Activated T-helper 1 cell treated with anti-CD3 and anti-CD28 coated beads, Interleukin-12 subunit alpha, Interleukin-12 subunit beta, Interleukin-2, Interleukin-4 antibody, amounts not matched to agents 30 ng/mL and 10 ng/mL and 1 ng/mL, durations not matched to agents 14 hours and 24 hours and 36 hours (primary cell): ENCODE results near the gene KRT1. TPM values are rescaled to one million over a fixed set of nuclear protein-coding genes. Genes with fewer than 3 reads are reported as not detected.

ENCODE experiments used
- DNase-seq: peaks from one replicate; pipeline ENCODE4 v3.0.0; 2021; ENCODE audit warnings: low spot score
- H3K27ac Mint-ChIP-seq: one replicate; pipeline ENCODE4 v1.8.0; 2021; ENCODE audit warnings: mild to moderate bottlenecking, mixed read lengths
- H3K27me3 Mint-ChIP-seq: one replicate; pipeline ENCODE4 v1.8.0; 2022; ENCODE audit warnings: mild to moderate bottlenecking, moderate library complexity, mixed read lengths; ENCODE audit not compliant: insufficient read depth
- H3K36me3 Mint-ChIP-seq: one replicate; pipeline ENCODE4 v1.8.0; 2021; ENCODE audit warnings: low read depth, mixed read lengths
- H3K4me1 Mint-ChIP-seq: one replicate; pipeline ENCODE4 v1.8.0; 2021; ENCODE audit warnings: low read depth, mixed read lengths
- H3K4me3 Mint-ChIP-seq: one replicate; pipeline ENCODE4 v1.8.0; 2021; ENCODE audit warnings: mild to moderate bottlenecking, moderate library complexity, mixed read lengths
- H3K9me3 Mint-ChIP-seq: one replicate; pipeline ENCODE4 v1.8.0; 2021; ENCODE audit warnings: mixed read lengths
- intact Hi-C: fragments of 100-400 bp; cut with micrococcal nuclease; formaldehyde crosslinking; loops from one replicate; pipeline ENCODE4 v1.15.1; 2024
- total RNA-seq: library from RNA; stranded (reverse); gene quantifications from 2 replicates; pipeline ENCODE4 v1.2.3, GENCODE V29; 2022

The KRT1 gene
- not detected in 2 replicates for total RNA-seq

DNA sequence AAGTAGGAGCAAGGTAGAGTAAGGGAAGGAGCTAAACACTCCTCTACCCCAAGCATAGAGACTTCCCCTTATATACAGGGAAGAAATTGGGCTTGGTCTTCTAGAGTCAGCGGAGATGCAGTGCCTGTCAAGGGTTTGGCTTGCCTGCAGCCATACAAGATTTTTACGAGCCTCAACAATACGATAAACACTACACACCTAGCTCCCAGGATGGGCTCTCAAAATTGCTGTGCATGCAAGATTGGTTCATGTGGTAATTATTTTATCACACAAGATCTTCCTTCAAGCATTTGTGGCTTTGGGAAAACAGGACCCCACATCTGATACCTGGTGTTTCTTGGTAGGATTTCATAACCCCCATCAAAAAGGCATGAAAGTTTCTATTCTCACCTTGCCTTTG, at the start of gene KRT1:
KRT1 (minus strand) TSS at position 45 of the 400 bp plus-strand sequence. CDS start 59 bp downstream, outside the sequence.
- H3K4me1 Mint-ChIP-seq: peaks cover 11% of the 10 kb centered on the region
- no peaks in the 10 kb centered on the region for H3K36me3 Mint-ChIP-seq
- intact Hi-C loops: no loop called here
- H3K27ac Mint-ChIP-seq: no peak within 1 kb of the TSS
- H3K9me3 Mint-ChIP-seq: no peaks in the 10 kb centered on the region
- DNase-seq: no peak
- no peak within 1 kb of the TSS for H3K4me3 Mint-ChIP-seq
- peaks cover 24% of the 10 kb centered on the region for H3K27me3 Mint-ChIP-seq

DNA sequence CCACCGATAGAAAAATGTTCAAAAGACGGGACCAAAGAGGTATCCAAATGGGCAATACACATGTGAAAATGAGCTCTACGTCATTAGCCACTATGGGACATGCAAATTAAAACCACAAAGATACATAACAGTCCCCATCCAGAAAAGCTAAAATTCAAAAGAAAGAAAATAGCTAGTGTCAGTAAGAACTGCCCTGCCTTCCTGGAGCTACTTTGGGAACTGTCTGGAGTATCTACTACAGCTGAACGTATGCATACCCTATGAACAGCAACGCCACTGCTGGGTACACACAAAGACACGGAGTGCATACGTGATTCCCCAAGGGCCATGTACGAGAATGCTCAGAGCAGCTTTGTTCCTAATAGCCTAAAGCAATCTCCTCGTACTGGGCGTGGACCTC, 48.9 kb upstream of the KRT1 start:
- Mint-ChIP-seq H3K36me3 (no peaks in the 10 kb centered on the region), H3K9me3 (no peaks in the 10 kb centered on the region), H3K4me1 (no peaks in the 10 kb centered on the region), H3K27ac (no peak overlapping the region), H3K27me3 (peaks cover 7% of the 10 kb centered on the region), H3K4me3 (no peak overlapping the region)
- intact Hi-C loops: no loop called here
- DNase-seq: no peak

DNA sequence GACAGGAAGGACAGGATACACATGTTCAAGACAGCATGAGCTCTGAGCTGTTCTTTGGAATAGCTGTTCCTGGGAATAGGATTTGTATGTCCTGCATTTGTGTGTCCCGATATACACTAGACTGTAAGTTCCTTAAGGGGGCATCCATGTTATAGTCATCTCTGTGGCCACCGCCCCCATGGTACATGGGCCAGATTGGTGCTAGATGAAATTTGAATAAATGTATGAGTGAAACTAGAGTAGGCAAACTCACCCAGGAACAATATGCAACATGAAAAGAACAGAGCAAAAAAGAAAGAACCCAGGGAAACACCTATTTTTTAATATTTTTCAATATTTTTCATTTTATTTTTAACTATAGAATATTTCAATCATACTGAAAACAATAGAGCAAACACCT, 48.2 kb upstream of the KRT1 start:
- Mint-ChIP-seq H3K27me3 (peaks cover 7% of the 10 kb centered on the region), H3K9me3 (no peaks in the 10 kb centered on the region), H3K4me1 (no peaks in the 10 kb centered on the region), H3K4me3 (no peak overlapping the region), H3K27ac (no peak overlapping the region), H3K36me3 (no peaks in the 10 kb centered on the region)
- DNase-seq: no peak
- intact Hi-C loops: no loop called here

DNA sequence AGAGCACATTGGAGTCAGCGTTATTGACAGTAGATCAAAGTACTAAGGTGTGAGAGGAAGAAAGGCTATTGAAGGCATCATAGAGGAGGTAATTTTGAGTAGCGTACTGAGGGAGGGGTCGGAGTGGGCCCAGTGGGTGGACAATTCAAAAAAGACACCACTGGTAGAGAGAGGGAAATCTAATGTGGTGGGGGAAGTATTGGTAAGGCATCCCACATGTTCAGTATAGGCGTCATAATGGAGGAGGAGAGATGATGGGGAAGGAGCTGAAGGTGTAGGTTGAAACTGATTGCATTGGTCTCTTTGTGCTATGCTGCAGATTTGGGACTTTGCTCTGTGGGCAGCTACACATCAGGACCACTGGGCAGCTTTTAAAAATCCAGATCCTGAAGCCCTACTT, 46.8 kb upstream of the KRT1 start:
- intact Hi-C loops: no loop called here
- Mint-ChIP-seq H3K36me3 (no peaks in the 10 kb centered on the region), H3K9me3 (no peaks in the 10 kb centered on the region)

DNA sequence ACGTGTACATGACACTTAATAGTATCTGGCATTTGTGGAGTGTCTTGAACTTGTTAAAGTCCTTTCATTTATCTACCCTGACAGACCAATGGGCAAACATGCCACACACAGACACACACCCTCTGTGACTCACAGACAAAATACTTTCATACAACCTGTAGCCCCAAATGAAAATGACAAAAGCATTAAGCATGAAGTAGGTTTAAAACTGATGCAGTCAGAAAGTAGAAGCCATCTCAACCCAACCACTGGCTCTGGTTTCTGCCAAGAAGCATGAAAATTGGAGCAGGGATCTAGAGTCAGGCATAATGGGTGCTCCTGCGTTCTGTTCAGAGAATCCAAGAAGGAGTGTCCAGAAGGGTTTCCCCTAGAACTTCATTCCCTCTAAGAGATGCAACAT, 46.2 kb upstream of the KRT1 start:
- no peaks in the 10 kb centered on the region for H3K4me1 Mint-ChIP-seq
- no peaks in the 10 kb centered on the region for H3K36me3 Mint-ChIP-seq
- peaks cover 6% of the 10 kb centered on the region for H3K27me3 Mint-ChIP-seq
- H3K27ac Mint-ChIP-seq: no peak overlapping the region
- no peak overlapping the region for H3K4me3 Mint-ChIP-seq
- intact Hi-C loops: no loop called here
- no peaks in the 10 kb centered on the region for H3K9me3 Mint-ChIP-seq
- DNase-seq: no peak

More for the DNA sequence above, 46.8 kb upstream of the KRT1 start:
- H3K4me3 Mint-ChIP-seq: no peak overlapping the region
- DNase-seq: no peak
- no peak overlapping the region for H3K27ac Mint-ChIP-seq
- no peaks in the 10 kb centered on the region for H3K4me1 Mint-ChIP-seq
- H3K27me3 Mint-ChIP-seq: peaks cover 7% of the 10 kb centered on the region

DNA sequence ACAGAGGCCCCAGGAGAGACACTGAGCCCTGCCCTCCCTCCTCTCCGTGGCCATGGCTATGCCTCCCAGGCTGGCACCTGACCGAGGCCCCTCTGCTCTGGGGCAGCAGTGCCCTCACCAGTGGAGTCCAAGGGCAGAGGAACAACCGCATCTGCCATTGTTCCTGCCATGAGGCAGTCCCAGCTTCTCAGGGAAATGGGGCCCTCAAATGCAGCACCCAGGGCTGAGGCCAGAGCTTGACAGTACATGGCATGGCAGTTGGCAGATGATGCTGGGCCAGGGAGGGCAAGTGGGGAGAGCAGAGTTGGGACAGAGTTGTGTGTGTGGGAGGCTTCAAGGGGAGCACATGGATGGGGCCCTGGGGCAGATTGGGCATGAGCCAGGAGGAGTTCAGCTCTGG, 44.2 kb upstream of the KRT1 start:
- no peak for DNase-seq
- H3K36me3 Mint-ChIP-seq: no peaks in the 10 kb centered on the region
- intact Hi-C loops: no loop called here
- no peak overlapping the region for H3K4me3 Mint-ChIP-seq
- no peak overlapping the region for H3K27ac Mint-ChIP-seq
- peaks cover 4% of the 10 kb centered on the region for H3K27me3 Mint-ChIP-seq
- no peaks in the 10 kb centered on the region for H3K4me1 Mint-ChIP-seq
- H3K9me3 Mint-ChIP-seq: no peaks in the 10 kb centered on the region

DNA sequence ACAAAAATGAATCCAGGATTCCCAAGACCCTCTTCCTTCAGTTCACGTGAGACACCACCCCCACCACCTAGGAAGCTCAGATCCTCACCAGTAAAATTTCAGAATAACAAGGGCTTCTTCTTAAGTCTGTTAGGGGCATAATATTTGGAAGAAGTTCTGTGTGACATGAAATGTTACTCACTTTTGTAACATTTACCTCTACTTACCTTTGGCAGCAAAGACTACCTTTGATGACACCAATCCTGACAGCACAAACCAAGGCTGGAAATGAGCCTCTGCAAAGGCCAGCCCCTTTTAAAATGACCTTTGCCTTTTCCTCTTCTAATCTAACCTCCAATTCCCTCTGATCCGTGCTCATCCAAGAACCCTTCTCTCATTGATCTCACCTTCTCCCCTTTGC, 42.5 kb upstream of the KRT1 start:
- intact Hi-C loops: no loop called here

DNA sequence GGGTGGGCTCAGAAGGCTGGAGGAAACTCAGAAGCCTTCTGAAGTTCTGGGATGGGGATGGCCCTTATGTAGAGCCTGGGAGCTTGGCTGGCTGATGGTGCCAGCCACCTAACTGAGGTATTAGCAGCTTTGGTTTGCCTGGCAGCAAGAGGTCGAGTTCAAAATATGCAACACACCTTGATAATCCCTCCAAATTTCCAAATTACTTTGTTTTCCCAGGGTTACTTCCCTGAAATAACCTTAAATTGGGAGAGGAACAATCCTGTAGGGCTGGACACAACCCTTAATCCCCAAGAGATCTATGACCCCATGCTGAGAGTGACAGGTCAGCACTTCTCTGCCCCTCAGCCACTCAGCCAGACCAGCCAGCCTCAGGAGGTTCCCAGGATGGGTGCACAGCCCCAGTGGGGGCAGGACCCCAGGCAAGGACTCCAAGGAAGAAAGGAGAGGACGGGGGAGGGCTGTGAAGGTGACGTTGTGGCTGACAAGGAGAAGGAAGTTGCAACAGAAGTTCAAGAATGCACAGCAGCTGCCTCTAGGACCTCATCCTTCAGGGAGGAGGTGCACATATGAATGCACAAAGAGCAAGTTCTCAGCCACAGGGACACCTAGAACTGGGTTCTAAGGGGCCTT, 41.7 kb upstream of the KRT1 start:
- no peak overlapping the region for H3K27ac Mint-ChIP-seq
- intact Hi-C loops: no loop called here
- H3K9me3 Mint-ChIP-seq: no peaks in the 10 kb centered on the region
- H3K4me3 Mint-ChIP-seq: no peak overlapping the region
- no peaks in the 10 kb centered on the region for H3K36me3 Mint-ChIP-seq
- H3K4me1 Mint-ChIP-seq: no peaks in the 10 kb centered on the region
- DNase-seq: no peak
- peaks cover 10% of the 10 kb centered on the region for H3K27me3 Mint-ChIP-seq

More for the DNA sequence above, 42.5 kb upstream of the KRT1 start:
- no peak overlapping the region for H3K4me3 Mint-ChIP-seq
- peaks cover 8% of the 10 kb centered on the region for H3K27me3 Mint-ChIP-seq
- no peaks in the 10 kb centered on the region for H3K4me1 Mint-ChIP-seq
- H3K36me3 Mint-ChIP-seq: no peaks in the 10 kb centered on the region
- no peak for DNase-seq
- H3K27ac Mint-ChIP-seq: no peak overlapping the region
- H3K9me3 Mint-ChIP-seq: no peaks in the 10 kb centered on the region

DNA sequence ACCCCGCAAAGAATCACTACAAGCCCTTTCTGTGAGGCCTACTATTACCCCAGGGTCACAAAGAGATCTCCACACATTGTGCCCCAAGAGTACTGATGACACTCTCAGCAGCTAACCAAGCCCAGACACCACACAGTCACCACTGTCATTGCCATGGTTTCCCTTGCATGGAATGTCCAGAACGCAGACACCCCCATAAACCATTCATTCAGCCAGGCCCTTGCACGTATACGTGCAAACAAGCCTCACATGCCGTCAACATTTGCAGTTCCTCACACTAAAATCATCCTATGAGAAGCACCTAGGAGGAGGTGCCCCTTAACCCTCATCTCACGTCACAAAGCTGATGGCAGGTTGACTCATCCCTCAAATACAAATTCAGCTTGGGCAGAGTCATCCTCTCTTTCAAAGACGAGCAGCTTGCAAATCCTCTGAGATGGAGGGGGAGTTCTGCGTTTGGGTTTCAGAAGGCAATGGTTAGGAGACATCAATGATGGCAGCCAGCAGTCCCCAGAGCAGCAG, 40.2 kb upstream of the KRT1 start:
- H3K4me3 Mint-ChIP-seq: no peak overlapping the region
- no peaks in the 10 kb centered on the region for H3K36me3 Mint-ChIP-seq
- no peaks in the 10 kb centered on the region for H3K4me1 Mint-ChIP-seq
- DNase-seq: no peak
- intact Hi-C loops: no loop called here
- H3K27me3 Mint-ChIP-seq: peaks cover 21% of the 10 kb centered on the region
- H3K9me3 Mint-ChIP-seq: no peaks in the 10 kb centered on the region
- no peak overlapping the region for H3K27ac Mint-ChIP-seq

DNA sequence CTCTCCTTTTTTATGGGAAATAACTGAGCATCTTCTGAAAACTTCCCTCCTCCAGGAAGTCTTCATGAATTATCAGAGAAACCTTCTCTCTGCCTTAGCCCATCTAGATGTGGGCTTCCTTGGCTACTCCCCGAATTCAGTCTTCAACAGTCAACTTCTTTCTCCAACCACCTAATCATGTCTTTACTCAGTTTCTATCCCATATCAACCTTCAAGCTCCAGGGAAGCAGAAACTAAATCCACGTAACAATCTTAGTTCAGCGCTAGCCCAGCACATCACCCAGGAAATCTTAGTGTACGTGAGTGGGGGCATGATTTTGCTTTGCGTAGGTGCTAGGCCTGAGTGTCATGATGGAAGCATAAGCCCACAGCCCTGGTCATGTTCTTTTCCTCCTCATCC, 35.9 kb upstream of the KRT1 start:
- Mint-ChIP-seq H3K4me1 (no peaks in the 10 kb centered on the region), H3K36me3 (no peaks in the 10 kb centered on the region), H3K4me3 (no peak overlapping the region), H3K27ac (no peak overlapping the region), H3K27me3 (peaks cover 45% of the 10 kb centered on the region), H3K9me3 (no peaks in the 10 kb centered on the region)
- intact Hi-C loops: no loop called here
- DNase-seq: no peak

DNA sequence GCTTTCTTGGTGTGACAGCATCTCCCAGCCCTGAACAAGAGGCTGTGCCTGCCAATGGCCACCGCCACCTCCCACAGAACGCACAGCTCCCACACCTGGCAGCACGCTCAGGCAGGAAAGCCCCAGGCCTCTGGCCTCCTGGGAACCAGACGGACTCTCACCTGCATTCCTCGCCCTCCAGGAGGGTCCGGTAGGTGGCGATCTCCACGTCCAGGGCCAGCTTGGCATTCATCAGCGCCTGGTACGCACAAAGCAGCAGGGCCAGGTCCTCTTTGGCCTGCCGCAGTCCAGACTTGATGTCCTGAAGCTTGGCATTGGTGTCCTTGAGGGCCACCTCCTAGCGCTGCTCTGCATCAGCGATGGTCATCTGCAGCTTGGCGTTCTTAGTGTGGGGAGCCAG, 35.2 kb upstream of the KRT1 start:
- intact Hi-C loops: no loop called here
- DNase-seq: no peak
- peaks cover 44% of the 10 kb centered on the region for H3K27me3 Mint-ChIP-seq
- no peaks in the 10 kb centered on the region for H3K4me1 Mint-ChIP-seq
- H3K4me3 Mint-ChIP-seq: no peak overlapping the region
- no peak overlapping the region for H3K27ac Mint-ChIP-seq
- H3K36me3 Mint-ChIP-seq: no peaks in the 10 kb centered on the region
- no peaks in the 10 kb centered on the region for H3K9me3 Mint-ChIP-seq

DNA sequence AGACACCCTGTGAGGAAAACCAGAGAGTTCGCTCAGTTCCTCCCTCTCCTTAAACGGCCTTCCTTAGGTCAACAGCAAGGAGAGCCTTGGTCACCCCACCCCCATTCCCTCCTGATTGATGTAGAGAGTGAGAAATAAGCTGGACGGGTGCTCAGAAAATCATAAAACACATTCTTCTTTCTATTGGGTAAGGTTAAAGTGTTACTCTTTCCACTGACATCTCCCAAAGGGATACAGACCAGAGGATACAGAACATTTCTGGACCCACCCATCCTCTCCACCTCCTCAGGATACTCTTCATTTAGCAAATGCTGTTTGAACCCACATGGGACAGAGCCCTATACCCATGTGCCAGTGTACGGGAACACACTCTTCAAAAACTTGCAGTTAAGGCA, 34.7 kb upstream of the KRT1 start:
- no peak for DNase-seq
- H3K36me3 Mint-ChIP-seq: no peaks in the 10 kb centered on the region
- intact Hi-C loops: no loop called here
- H3K9me3 Mint-ChIP-seq: no peaks in the 10 kb centered on the region
- peaks cover 44% of the 10 kb centered on the region for H3K27me3 Mint-ChIP-seq
- no peak overlapping the region for H3K27ac Mint-ChIP-seq
- no peaks in the 10 kb centered on the region for H3K4me1 Mint-ChIP-seq
- H3K4me3 Mint-ChIP-seq: no peak overlapping the region

DNA sequence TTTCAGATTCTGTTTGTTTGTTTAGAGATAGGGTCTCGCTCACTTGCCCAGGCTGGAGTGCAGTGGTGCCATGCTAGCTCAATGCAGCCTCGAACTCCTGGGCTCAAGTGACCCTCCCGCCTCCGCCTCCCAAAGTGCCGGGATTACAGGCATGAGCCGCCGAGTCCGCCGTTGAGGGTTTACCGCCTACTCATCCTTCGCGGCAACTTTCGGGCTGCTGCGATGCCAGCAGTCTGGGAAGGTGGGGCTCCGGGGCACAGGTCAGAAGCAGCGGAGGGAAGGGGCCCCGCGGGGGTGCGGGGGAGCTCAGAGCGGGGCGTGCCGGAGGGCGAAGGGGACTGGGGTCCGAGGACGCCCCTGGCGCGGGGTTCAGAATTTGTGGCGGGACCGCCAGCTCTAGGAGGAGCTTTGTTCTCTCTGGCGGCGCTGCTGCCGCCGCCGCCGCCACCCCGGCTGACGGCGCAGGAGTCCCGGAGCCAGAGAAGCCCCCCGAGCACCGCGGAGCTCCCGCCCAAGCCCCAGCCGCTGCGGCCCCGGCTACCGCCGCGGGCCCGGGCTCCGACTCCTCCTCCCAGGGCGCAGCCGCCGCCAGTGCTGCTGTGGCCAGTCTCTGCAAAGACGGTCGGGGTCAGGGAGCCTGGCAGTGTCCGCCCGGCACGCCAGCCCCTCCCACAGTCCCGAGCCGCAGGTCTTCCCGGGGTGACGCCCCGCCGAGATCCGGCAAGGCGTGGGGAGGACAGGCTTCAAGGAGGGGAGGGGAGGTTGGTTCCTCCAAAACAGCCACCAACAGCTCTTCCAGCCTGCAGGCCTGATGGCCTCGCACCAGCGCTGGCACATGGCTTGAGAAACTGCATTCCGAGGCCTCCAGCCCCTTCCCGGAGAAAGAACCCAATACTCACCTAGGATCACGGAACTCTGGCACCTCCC, 34.0 kb upstream of the KRT1 start:
- Mint-ChIP-seq H3K9me3 (no peaks in the 10 kb centered on the region), H3K4me1 (no peaks in the 10 kb centered on the region), H3K36me3 (no peaks in the 10 kb centered on the region), H3K4me3 (no peak overlapping the region), H3K27ac (no peak overlapping the region), H3K27me3 (peaks cover 43% of the 10 kb centered on the region)
- intact Hi-C loops: no loop called here
- no peak for DNase-seq
